ENCODE data around the gene IGLON5.

The IGLON5 gene

DNA sequence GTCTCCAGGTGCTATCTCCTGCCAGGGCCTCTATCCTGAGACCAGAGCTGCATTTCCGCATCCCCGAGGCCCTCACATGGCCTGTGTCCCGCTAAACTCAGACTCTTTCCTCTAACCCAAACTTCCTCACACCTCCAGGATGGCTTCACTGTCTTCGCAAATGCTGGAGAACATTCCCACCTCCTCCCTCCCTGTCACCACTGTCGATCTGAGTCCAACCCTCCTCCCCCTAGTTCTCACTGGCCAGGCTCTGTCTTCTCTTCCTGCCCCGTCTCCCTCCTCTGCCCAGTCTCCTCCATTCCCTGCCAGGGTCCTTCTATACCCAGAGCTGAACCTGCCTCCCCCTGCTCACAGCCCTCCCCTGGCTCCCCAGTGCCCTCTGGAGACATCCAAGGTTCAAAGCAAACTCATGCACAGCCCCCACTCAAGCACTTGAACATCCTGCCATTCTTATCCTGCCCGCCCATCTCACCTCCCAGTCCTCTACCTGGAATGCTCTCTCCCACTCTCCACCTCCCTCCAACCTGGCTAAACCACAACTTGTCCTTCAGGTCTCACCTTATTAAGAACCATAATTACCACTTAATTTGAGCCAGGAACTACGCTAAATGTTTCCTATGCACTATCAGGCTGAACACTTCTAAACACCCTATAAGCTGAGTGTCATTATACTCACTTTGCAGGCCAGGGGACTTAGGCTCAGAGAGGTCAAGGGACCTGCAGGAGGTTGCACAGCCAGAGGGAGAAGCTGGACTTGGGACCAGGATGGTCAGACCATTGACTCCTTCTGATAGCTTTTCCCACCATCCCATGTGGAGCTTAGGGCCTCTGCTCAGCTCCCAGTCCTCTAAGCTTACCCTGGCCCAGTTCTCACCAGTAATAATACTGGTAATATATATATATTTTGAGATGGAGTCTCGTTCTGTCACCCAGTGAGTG lies 31.5 kb downstream of the IGLON5 start:
- H3K4me3 ChIP-seq (replicated peaks in 1 of 2; ENCODE audit: low read depth in 2 of 2, low read length in 2 of 2): no peak overlapping the region
- TF ChIP-seq, protein P1, sequence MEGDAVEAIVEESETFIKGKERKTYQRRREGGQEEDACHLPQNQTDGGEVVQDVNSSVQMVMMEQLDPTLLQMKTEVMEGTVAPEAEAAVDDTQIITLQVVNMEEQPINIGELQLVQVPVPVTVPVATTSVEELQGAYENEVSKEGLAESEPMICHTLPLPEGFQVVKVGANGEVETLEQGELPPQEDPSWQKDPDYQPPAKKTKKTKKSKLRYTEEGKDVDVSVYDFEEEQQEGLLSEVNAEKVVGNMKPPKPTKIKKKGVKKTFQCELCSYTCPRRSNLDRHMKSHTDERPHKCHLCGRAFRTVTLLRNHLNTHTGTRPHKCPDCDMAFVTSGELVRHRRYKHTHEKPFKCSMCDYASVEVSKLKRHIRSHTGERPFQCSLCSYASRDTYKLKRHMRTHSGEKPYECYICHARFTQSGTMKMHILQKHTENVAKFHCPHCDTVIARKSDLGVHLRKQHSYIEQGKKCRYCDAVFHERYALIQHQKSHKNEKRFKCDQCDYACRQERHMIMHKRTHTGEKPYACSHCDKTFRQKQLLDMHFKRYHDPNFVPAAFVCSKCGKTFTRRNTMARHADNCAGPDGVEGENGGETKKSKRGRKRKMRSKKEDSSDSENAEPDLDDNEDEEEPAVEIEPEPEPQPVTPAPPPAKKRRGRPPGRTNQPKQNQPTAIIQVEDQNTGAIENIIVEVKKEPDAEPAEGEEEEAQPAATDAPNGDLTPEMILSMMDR (IDR thresholded peaks at IDR 0.05; ENCODE audit: low read depth, low read length): no peak
- DNase-seq (ENCODE audit: low read depth in 2 of 2): no peak

DNA sequence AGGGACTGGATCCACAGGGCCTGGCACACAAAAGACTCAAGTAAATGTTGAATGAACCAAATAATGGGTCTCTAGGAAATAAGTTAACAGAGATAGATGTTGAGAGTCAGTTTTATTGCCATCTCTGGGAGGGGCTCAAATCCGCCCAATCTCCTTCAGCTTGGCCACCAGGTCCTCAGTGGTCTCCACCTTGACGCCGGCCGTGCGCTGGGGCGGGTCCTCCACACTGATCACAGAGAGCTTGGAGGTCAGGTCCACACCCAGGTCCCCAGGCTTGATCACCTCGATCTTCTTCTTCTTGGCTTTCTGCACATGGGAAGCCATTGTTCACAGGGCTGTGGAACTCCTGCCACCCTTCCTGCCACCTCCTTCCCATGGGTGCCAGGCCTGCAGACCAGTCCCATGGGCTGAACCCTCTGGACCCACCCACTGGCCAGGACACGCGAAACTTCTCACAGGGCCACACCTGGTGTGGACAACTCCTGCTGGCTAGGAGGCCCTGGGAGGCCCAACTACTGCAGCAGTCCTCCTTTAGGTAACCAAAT lies 33.7 kb downstream of the IGLON5 start:
- TF ChIP-seq, protein P1 (IDR thresholded peaks at IDR 0.05; ENCODE audit: low read depth, low read length): no peak
- no peak for DNase-seq (ENCODE audit: low read depth in 2 of 2)
- H3K4me3 ChIP-seq (replicated peaks in 1 of 2; ENCODE audit: low read depth in 2 of 2, low read length in 2 of 2): no peak overlapping the region

DNA sequence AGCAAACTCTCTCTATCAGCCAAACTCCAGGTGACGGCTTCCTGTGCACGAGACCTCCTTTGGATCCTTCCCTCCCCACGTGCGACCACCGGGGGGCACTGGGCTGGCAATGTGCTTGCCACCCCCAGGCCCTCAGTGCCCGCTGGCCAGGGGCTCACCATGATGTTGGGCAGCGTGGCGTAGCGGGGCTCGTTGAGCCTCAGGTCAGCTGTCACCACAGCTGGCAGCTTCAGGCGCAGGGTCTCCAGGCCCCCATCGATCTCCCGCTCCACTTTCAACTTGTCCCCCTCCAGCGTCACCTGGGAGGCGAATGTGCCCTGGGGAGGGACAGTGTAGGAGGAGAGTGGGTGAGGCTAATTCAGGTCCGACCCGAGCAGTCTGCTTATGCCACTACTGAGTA lies 35.3 kb downstream of the IGLON5 start:
- no peak overlapping the region for H3K4me3 ChIP-seq (replicated peaks in 1 of 2; ENCODE audit: low read depth in 2 of 2, low read length in 2 of 2)
- DNase-seq (ENCODE audit: low read depth in 2 of 2): no peak
- TF ChIP-seq, protein P1 (IDR thresholded peaks at IDR 0.05; ENCODE audit: low read depth, low read length): no peak

DNA sequence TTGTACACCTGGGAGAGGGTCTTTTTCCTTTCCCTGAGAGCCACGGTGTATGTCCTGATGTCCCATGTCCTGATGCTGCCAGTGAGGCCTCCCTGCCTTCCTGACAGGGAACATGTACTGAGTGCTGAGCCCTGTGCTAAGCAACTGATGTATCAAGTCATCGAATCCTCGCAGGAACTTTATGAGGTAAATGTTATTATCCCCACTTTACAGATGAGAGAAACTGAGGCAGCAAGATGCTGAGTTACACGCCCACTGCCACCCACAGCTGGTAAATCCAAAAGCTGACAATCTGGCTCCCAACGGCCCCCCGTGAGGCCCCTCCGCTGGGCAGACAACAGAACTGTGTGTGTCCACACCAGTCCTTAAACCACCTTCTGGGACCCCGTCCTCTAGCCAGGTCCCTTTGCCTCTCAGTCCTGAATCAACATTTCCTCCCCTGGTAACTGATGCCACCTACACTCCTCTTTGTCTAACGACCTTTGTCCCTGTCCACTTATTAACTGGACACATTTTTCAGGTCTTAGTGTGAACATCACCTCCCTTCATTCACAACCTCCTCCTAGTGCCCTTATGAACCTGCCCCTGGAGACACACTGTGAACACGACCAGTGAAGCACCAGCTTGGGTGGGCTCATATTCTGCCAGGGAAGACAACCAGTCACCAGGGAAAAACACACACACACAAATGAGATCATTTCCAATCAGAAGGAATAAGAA lies 35.9 kb downstream of the IGLON5 start:
- TF ChIP-seq, protein P1 (IDR thresholded peaks at IDR 0.05; ENCODE audit: low read depth, low read length): no peak
- no peak for DNase-seq (ENCODE audit: low read depth in 2 of 2)
- H3K4me3 ChIP-seq (replicated peaks in 1 of 2; ENCODE audit: low read depth in 2 of 2, low read length in 2 of 2): no peak overlapping the region

DNA sequence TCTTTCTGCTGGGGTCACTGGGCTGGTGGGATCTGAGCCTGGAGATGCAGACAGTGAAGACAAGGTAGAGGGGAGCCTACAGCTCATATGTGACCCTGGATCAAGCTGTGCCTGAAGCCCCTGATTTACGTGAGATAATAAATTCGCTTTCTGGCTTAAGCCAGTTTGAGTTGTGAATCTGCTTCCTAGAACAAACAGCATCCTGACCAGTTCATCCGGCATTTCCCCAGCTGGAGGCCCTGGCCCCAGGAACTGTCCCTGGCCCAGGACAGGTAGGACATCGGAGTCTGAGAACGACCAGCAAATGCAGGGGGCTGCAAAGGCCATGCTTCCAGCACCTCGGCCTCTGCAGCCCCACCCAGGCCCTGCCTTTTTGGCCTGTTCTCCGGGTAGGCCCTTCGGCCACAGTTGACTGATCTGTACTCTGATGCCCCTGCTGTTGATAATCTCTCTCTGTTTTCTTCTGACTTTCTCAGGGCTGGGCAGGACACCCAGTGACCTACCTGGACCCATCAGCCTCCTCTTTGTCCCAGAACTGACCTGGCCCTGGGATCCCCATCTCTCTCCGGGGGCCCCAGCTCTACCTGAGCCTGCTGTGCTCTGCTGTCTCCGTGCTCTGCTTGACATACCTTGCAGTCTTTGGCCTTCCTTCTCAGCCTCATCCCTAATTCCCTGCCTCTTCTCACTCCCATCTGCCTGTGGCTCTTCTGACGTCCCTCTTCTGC lies 40.0 kb downstream of the IGLON5 start:
- TF ChIP-seq, protein P1 (IDR thresholded peaks at IDR 0.05; ENCODE audit: low read depth, low read length): no peak
- H3K4me3 ChIP-seq (replicated peaks in 1 of 2; ENCODE audit: low read depth in 2 of 2, low read length in 2 of 2): no peak overlapping the region
- DNase-seq (ENCODE audit: low read depth in 2 of 2): no peak

DNA sequence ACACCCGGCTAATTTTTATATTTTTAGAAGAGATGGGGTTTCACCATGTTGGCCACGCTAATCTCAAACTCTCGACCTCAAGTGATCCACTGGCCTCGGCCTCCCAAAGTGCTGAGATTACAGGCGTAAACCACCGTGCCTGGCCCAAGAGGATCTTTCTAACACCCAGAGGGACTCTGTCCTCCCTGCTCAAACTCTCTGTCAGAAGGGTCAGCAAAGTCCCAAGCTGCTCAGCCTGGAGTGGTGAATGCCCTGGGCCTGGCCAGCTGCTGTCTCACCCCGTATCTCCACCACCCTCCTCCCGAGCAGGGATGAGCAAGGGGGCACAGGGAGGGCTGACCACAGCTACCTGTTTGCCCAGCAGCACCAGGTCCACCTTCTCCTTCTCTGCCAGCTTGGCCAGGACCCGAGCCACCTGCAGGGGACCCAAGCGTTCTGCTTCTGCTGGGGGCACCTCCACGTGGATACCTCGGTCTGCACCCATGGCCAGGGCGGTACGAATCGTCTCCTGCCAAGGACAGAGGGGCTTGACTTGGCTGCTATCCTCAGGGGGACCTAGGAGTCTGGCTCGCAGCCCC lies 41.4 kb downstream of the IGLON5 start:
- DNase-seq (ENCODE audit: low read depth in 2 of 2): no peak
- TF ChIP-seq, protein P1 (IDR thresholded peaks at IDR 0.05; ENCODE audit: low read depth, low read length): no peak
- no peak overlapping the region for H3K4me3 ChIP-seq (replicated peaks in 1 of 2; ENCODE audit: low read depth in 2 of 2, low read length in 2 of 2)
